ENCODE results near the gene SH3D21. TPM values are rescaled to one million over a fixed set of nuclear protein-coding genes. Genes with fewer than 3 reads are reported as not detected.

The SH3D21 gene
- total RNA-seq, 4 donors from 2014 or later, result 0.10 to 1.4 (median 0.46) TPM

DNA sequence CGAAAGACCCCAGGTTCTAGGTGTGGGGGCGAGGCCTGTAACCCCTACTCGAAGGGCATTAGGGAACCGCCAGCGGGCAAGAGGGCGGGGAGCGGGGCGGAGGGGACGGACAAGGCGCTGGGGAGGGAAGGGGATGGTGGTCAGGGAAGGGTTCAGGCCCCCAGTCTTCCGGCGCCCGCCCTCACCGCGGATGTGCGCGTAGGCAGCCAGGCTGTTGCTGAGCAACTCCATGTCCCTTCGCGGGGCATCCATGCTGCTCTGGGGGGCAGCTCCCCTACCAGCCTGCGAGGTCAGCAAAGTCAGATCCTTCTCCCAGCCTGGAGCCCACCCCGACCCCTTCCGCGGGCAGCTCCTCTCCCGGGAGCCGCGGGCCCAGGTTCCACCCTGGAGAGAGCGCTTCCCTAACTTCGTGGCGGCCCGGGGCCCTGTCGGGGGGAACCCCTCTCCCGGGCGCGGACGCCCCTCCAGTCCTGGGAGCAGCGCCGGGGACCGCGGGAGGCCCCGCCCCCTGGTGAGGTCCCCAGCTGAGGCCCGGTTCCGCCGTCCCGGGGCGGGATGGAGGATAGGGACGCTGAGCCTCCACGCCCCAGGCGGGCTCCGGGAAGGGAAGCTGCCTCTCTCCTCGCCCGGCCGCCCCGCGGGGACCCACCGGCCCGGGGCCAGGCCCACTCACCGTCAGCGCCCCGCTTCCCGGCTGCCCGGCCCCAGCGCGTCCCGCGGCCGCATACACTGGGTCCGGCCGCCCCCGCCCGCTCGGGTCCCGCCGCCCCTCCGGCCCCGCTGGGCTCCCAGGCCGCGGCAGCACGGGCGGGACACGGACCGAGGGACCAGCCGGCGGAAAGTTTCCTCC, 16.8 kb downstream of the SH3D21 start:
- Histone ChIP-seq H3K9me3 (no peaks in the 10 kb centered on the region), H3K4me3 (peak overlapping the region; percentile 64 to 69 (median 67)), H3K27ac (peak overlapping the region; percentile 74 to 81 (median 80)), H3K4me1 (peaks cover 0 to 12% of the 10 kb centered on the region in 2 donors), H3K27me3 (peaks cover 0 to 21% (median 0%) of the 10 kb centered on the region in 3 donors), H3K36me3 (no peaks in the 10 kb centered on the region)
- TF ChIP-seq, protein P1, sequence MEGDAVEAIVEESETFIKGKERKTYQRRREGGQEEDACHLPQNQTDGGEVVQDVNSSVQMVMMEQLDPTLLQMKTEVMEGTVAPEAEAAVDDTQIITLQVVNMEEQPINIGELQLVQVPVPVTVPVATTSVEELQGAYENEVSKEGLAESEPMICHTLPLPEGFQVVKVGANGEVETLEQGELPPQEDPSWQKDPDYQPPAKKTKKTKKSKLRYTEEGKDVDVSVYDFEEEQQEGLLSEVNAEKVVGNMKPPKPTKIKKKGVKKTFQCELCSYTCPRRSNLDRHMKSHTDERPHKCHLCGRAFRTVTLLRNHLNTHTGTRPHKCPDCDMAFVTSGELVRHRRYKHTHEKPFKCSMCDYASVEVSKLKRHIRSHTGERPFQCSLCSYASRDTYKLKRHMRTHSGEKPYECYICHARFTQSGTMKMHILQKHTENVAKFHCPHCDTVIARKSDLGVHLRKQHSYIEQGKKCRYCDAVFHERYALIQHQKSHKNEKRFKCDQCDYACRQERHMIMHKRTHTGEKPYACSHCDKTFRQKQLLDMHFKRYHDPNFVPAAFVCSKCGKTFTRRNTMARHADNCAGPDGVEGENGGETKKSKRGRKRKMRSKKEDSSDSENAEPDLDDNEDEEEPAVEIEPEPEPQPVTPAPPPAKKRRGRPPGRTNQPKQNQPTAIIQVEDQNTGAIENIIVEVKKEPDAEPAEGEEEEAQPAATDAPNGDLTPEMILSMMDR (IDR thresholded peaks at IDR 0.05 in 4 of 5, conservative IDR thresholded peaks at IDR 0.05 in 1 of 5), result no peak
- peak in 1 of 2 donors; percentile 27 for TF ChIP-seq POLR2A (IDR thresholded peaks at IDR 0.05)
- intact Hi-C loops (cut with DNase I; ENCODE audit: low total_unique reads), result no loop called here
- DNase-seq (no peak), ATAC-seq (peak; percentile 11 to 25)
- in situ Hi-C loops (cut with MboI; ENCODE audit: low sequenced_read_pairs in 4 of 4), result loop anchor here in 1 of 4 donors (25.0 kb wide), 1 partner anchor 89 kb away; no protein-coding TSS in a partner anchor

DNA sequence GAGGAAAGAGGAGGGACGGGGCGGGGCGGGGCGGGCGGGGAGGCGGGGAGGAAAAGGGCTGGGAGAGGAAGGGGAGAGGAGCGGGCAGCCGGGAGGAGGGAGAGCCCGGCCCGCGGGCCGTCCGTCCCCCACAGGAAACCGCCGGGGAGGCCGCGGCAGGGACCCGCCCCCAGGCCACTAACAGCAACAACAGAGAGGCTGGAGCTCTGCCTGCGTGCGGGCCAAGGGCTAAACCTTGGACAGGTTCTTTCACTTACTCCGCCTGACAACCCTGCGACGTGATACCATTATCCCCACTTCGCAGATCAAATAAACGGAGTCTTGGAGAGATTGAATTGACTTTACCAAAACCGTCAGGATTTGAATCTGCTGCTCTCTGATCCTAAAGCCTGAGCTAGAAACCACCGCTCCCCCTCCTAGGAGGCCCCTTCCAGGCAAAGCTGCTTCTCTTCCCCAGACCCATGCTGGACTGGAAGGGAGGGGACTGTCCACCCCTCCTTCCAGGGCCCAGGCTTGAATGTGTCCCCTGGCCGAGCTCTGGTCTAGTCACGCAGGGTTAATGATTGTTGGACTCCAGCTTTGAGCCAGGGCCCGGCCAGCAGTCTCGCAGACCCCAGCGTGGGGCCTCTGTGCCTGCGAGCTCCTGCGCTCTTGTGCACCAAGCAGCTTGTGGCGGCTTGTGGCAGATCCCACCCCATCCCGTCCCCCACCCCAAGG, 17.6 kb downstream of the SH3D21 start, which contains the start of gene EVA1B:
TSS of gene EVA1B (minus strand) at position 10 of the 717 bp plus-strand sequence. CDS start 608 bp downstream, outside the sequence.
- peaks cover 0 to 21% (median 0%) of the 10 kb centered on the region in 3 donors for H3K27me3 ChIP-seq
- peak; percentile 35 to 48 for ATAC-seq
- H3K4me3 ChIP-seq, result peak within 1 kb of the TSS; percentile 64 to 69 (median 67)
- peak; percentile 40 to 65 for DNase-seq
- TF ChIP-seq, protein P1 (IDR thresholded peaks at IDR 0.05 in 4 of 5, conservative IDR thresholded peaks at IDR 0.05 in 1 of 5), result no peak
- peak in 1 of 2 donors; percentile 18 for TF ChIP-seq POLR2A (IDR thresholded peaks at IDR 0.05)
- intact Hi-C loops (cut with DNase I; ENCODE audit: low total_unique reads) (no loop called here), in situ Hi-C loops (cut with MboI; ENCODE audit: low sequenced_read_pairs in 4 of 4) (loop anchor here in 1 of 4 donors (25.0 kb wide), 1 partner anchor 89 kb away; no protein-coding TSS in a partner anchor)
- H3K36me3 ChIP-seq, result no peaks in the 10 kb centered on the region
- peak within 1 kb of the TSS; percentile 74 to 81 (median 80) for H3K27ac ChIP-seq
- no peaks in the 10 kb centered on the region for H3K9me3 ChIP-seq
- H3K4me1 ChIP-seq, result peaks cover 2 to 12% of the 10 kb centered on the region in 2 donors

DNA sequence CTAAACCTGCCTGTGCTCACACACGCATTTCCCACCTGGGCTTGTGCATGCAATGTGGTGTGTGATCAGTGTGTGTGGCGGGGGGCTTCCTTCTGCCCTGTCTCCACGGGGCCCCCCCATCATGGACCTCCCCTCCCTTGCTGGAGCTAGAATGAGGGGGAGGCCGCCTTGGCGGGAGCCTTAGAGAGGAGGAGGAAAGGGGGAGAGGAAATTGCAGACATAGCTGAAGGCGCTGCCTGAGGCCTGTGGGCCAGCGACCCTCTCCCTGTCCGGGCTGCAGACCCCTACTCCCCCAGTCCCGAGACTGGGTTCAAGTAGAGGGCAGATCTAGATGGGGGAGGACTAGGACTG, 18.2 kb downstream of the SH3D21 start:
- H3K27me3 ChIP-seq, result peaks cover 0 to 21% (median 0%) of the 10 kb centered on the region in 3 donors
- TF ChIP-seq, protein P1 (IDR thresholded peaks at IDR 0.05 in 4 of 5, conservative IDR thresholded peaks at IDR 0.05 in 1 of 5), result no peak
- no peak for TF ChIP-seq POLR2A (IDR thresholded peaks at IDR 0.05)
- H3K36me3 ChIP-seq, result no peaks in the 10 kb centered on the region
- no peaks in the 10 kb centered on the region for H3K9me3 ChIP-seq
- ATAC-seq (no peak), DNase-seq (no peak)
- intact Hi-C loops (cut with DNase I; ENCODE audit: low total_unique reads), result no loop called here
- in situ Hi-C loops (cut with MboI; ENCODE audit: low sequenced_read_pairs in 4 of 4), result loop anchor here in 1 of 4 donors (25.0 kb wide), 1 partner anchor 88 kb away; no protein-coding TSS in a partner anchor
- H3K27ac ChIP-seq, result peak overlapping the region; percentile 69 to 81 (median 77)
- H3K4me1 ChIP-seq, result peaks cover 7 to 12% of the 10 kb centered on the region in 2 donors
- peak overlapping the region in 3 of 4 donors; percentile 64 to 69 (median 69) for H3K4me3 ChIP-seq

DNA sequence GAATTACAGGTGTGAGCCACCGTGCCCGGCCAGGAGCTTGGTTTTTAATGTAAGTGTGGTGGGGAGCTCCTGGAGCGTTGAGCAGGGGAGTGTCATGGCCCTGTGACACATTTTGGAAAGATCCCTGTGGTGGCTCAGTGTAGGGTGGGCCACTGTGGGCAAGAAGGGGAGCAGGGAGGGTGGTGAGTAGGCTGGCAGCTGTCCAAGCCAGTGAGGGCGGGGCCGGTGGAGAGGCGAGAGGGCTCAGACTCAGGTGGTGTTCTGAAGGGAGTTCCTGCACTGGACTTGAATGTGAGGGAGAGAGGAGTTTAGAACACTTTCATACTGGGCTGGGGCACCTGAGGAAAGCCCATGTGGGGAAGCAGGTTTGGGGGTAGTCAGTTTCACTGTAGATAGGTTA, 20.3 kb downstream of the SH3D21 start:
- no peak overlapping the region for H3K4me3 ChIP-seq
- peaks cover 0 to 18% (median 0%) of the 10 kb centered on the region in 3 donors for H3K27me3 ChIP-seq
- intact Hi-C loops (cut with DNase I; ENCODE audit: low total_unique reads) (no loop called here), in situ Hi-C loops (cut with MboI; ENCODE audit: low sequenced_read_pairs in 4 of 4) (no loop called here)
- H3K36me3 ChIP-seq, result no peaks in the 10 kb centered on the region
- H3K27ac ChIP-seq, result no peak overlapping the region
- DNase-seq (no peak), ATAC-seq (no peak)
- no peaks in the 10 kb centered on the region for H3K9me3 ChIP-seq
- TF ChIP-seq, protein P1 (IDR thresholded peaks at IDR 0.05 in 4 of 5, conservative IDR thresholded peaks at IDR 0.05 in 1 of 5), result no peak
- no peak for TF ChIP-seq POLR2A (IDR thresholded peaks at IDR 0.05)
- H3K4me1 ChIP-seq, result peaks cover 6 to 10% of the 10 kb centered on the region in 2 donors
